Measurements from ENCODE around the gene SNCG. TPM values are rescaled to one million over a fixed set of nuclear protein-coding genes. Genes with fewer than 3 reads are reported as not detected.

The SNCG gene
- total RNA-seq, 1 experiment from 2014 or later: 8.4 TPM

GRCh38 chr10:86956195-86956847 is 2.1 kb upstream of the SNCG start:
- ATAC-seq (no peak), DNase-seq (ENCODE audit: low spot score) (no peak)
- Mint-ChIP-seq H3K27me3 (ENCODE audit: low read depth) (no peaks in the 10 kb centered on the region; the same call in none of the 2 replicates), H3K36me3 (peaks cover 29% of the 10 kb centered on the region), H3K4me3 (no peak overlapping the region), H3K27ac (peak overlapping the region; percentile 63), H3K9me3 (peaks cover 30% of the 10 kb centered on the region), H3K4me1 (peaks cover 60% of the 10 kb centered on the region)
- CTCF ChIA-PET: interaction anchor here (1.1 to 4.9 kb wide), 5 partner anchors 10 to 271 kb away, joined by 4 to 85 read pairs (median 23); partner anchors contain the start of gene ADIRF
- no peak for TF ChIP-seq PRRX2 (CRISPR knock-in tag; IDR thresholded peaks at IDR 0.05)
- no peak for TF ChIP-seq SMAD4 (CRISPR knock-in tag; IDR thresholded peaks at IDR 0.05)
- no peak for TF ChIP-seq ETV6 (CRISPR knock-in tag; IDR thresholded peaks at IDR 0.05)
- TF ChIP-seq ZNF263 (CRISPR knock-in tag; IDR thresholded peaks at IDR 0.05; ENCODE audit: low read depth): no peak
- no peak for TF ChIP-seq OVOL2 (CRISPR knock-in tag; IDR thresholded peaks at IDR 0.05; ENCODE audit: borderline replicate concordance)
- TF ChIP-seq, protein P1, sequence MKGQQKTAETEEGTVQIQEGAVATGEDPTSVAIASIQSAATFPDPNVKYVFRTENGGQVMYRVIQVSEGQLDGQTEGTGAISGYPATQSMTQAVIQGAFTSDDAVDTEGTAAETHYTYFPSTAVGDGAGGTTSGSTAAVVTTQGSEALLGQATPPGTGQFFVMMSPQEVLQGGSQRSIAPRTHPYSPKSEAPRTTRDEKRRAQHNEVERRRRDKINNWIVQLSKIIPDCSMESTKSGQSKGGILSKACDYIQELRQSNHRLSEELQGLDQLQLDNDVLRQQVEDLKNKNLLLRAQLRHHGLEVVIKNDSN (CRISPR knock-in tag; IDR thresholded peaks at IDR 0.05): no peak
- no peak for TF ChIP-seq EMX1 (CRISPR knock-in tag; IDR thresholded peaks at IDR 0.05)
- no peak for TF ChIP-seq ATF1 (CRISPR knock-in tag; IDR thresholded peaks at IDR 0.05)
- TF ChIP-seq ZNF232 (CRISPR knock-in tag; IDR thresholded peaks at IDR 0.05): no peak
- TF ChIP-seq CREM (CRISPR knock-in tag; IDR thresholded peaks at IDR 0.05): no peak
- TF ChIP-seq ZNF416 (CRISPR knock-in tag; IDR thresholded peaks at IDR 0.05): no peak
- no peak for TF ChIP-seq CREB1 (CRISPR knock-in tag; IDR thresholded peaks at IDR 0.05)
- POLR2A ChIA-PET: interaction anchor here (1.1 to 1.5 kb wide), 5 partner anchors 10 to 14 kb away, joined by 3 to 4 read pairs (median 3); no protein-coding TSS in a partner anchor

GRCh38 chr10:86956848-86957448 is 1.5 kb upstream of the SNCG start:
- Mint-ChIP-seq H3K4me3 (no peak overlapping the region), H3K9me3 (peaks cover 23% of the 10 kb centered on the region), H3K36me3 (peaks cover 23% of the 10 kb centered on the region), H3K4me1 (peaks cover 60% of the 10 kb centered on the region), H3K27me3 (ENCODE audit: low read depth) (no peaks in the 10 kb centered on the region; the same call in none of the 2 replicates), H3K27ac (no peak overlapping the region)
- DNase-seq (ENCODE audit: low spot score) (no peak), ATAC-seq (no peak)
- CTCF ChIA-PET: interaction anchor here (1.1 to 4.9 kb wide), 4 partner anchors 11 to 17 kb away, joined by 4 to 85 read pairs (median 40); partner anchors contain the start of gene ADIRF
- POLR2A ChIA-PET: interaction anchor here (1.2 to 1.4 kb wide), 2 partner anchors 10 to 13 kb away, joined by 3 to 4 read pairs; no protein-coding TSS in a partner anchor
- TF ChIP-seq ZNF138 (CRISPR knock-in tag; conservative IDR thresholded peaks at IDR 0.05): no peak

DNA sequence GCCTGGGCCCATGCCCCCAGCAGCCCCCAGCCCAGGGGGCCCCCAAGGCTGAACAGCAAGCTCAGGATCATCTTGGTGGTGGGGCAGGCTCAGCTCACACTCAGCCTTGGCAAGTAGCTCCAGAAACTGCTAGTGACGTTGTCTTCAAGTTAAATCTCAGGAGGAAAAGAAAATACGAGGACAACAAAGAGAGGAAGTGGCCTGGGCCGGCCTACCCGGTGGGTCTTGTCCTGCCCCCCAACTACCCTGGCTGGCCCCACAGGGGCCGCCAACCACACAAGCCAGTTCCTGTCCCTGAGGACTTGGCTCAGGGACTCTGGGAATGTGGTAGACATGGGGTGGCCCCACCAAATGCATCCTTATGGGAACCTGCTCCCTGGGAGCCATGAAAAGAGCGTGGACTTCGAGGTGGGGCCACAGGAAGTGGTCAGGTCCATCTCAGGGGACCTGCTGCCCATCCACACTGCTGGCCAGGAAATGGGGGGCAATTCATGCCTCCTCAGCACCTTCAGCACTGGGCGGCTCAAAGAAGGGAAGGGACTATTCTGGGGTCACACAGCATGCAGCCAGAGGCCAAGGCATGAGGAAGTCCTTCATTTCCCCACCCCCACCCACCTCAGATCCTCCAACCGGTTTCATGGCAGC is 806 bp upstream of the SNCG start, which contains the start of gene MMRN2:
Gene MMRN2, minus strand, starts transcription at position 145 of the 645 bp plus-strand sequence. Its CDS starts 74 bp downstream, at position 71.
- DNase-seq (ENCODE audit: low spot score) (no peak), ATAC-seq (no peak)
- Mint-ChIP-seq H3K36me3 (peaks cover 16% of the 10 kb centered on the region), H3K27ac (no peak within 1 kb of the TSS), H3K4me1 (peaks cover 60% of the 10 kb centered on the region), H3K27me3 (ENCODE audit: low read depth) (no peaks in the 10 kb centered on the region; the same call in 1 of the 2 replicates), H3K9me3 (peaks cover 17% of the 10 kb centered on the region), H3K4me3 (no peak within 1 kb of the TSS)
- TF ChIP-seq, protein P2, sequence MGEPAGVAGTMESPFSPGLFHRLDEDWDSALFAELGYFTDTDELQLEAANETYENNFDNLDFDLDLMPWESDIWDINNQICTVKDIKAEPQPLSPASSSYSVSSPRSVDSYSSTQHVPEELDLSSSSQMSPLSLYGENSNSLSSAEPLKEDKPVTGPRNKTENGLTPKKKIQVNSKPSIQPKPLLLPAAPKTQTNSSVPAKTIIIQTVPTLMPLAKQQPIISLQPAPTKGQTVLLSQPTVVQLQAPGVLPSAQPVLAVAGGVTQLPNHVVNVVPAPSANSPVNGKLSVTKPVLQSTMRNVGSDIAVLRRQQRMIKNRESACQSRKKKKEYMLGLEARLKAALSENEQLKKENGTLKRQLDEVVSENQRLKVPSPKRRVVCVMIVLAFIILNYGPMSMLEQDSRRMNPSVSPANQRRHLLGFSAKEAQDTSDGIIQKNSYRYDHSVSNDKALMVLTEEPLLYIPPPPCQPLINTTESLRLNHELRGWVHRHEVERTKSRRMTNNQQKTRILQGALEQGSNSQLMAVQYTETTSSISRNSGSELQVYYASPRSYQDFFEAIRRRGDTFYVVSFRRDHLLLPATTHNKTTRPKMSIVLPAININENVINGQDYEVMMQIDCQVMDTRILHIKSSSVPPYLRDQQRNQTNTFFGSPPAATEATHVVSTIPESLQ (CRISPR knock-in tag; IDR thresholded peaks at IDR 0.05): no peak
- TF ChIP-seq, protein P3, sequence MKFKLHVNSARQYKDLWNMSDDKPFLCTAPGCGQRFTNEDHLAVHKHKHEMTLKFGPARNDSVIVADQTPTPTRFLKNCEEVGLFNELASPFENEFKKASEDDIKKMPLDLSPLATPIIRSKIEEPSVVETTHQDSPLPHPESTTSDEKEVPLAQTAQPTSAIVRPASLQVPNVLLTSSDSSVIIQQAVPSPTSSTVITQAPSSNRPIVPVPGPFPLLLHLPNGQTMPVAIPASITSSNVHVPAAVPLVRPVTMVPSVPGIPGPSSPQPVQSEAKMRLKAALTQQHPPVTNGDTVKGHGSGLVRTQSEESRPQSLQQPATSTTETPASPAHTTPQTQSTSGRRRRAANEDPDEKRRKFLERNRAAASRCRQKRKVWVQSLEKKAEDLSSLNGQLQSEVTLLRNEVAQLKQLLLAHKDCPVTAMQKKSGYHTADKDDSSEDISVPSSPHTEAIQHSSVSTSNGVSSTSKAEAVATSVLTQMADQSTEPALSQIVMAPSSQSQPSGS (CRISPR knock-in tag; IDR thresholded peaks at IDR 0.05; ENCODE audit: borderline replicate concordance, low read depth): no peak
- TF ChIP-seq, protein P4, sequence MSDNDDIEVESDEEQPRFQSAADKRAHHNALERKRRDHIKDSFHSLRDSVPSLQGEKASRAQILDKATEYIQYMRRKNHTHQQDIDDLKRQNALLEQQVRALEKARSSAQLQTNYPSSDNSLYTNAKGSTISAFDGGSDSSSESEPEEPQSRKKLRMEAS (CRISPR knock-in tag; IDR thresholded peaks at IDR 0.05): no peak
- TF ChIP-seq, protein P5, sequence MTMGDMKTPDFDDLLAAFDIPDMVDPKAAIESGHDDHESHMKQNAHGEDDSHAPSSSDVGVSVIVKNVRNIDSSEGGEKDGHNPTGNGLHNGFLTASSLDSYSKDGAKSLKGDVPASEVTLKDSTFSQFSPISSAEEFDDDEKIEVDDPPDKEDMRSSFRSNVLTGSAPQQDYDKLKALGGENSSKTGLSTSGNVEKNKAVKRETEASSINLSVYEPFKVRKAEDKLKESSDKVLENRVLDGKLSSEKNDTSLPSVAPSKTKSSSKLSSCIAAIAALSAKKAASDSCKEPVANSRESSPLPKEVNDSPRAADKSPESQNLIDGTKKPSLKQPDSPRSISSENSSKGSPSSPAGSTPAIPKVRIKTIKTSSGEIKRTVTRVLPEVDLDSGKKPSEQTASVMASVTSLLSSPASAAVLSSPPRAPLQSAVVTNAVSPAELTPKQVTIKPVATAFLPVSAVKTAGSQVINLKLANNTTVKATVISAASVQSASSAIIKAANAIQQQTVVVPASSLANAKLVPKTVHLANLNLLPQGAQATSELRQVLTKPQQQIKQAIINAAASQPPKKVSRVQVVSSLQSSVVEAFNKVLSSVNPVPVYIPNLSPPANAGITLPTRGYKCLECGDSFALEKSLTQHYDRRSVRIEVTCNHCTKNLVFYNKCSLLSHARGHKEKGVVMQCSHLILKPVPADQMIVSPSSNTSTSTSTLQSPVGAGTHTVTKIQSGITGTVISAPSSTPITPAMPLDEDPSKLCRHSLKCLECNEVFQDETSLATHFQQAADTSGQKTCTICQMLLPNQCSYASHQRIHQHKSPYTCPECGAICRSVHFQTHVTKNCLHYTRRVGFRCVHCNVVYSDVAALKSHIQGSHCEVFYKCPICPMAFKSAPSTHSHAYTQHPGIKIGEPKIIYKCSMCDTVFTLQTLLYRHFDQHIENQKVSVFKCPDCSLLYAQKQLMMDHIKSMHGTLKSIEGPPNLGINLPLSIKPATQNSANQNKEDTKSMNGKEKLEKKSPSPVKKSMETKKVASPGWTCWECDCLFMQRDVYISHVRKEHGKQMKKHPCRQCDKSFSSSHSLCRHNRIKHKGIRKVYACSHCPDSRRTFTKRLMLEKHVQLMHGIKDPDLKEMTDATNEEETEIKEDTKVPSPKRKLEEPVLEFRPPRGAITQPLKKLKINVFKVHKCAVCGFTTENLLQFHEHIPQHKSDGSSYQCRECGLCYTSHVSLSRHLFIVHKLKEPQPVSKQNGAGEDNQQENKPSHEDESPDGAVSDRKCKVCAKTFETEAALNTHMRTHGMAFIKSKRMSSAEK (CRISPR knock-in tag; IDR thresholded peaks at IDR 0.05; ENCODE audit: borderline replicate concordance): no peak
- TF ChIP-seq USF2 (CRISPR knock-in tag; IDR thresholded peaks at IDR 0.05) (no peak), ZNF671 (CRISPR knock-in tag; IDR thresholded peaks at IDR 0.05) (no peak)
- POLR2A ChIA-PET: interaction anchor here (0.7 kb wide), 1 partner anchor 245 kb away, joined by 5 read pairs; no protein-coding TSS in a partner anchor
- CTCF ChIA-PET: interaction anchor here (0.8 to 13.7 kb wide), 7 partner anchors 9 to 81 kb away, joined by 4 to 462 read pairs (median 23); partner anchors contain the start of gene ADIRF

Measured in WTC11 (cell line).